Posterior vena cava (tissue), 2 donors: ENCODE measurements around the gene NTRK2. TPM values are rescaled to one million over a fixed set of nuclear protein-coding genes. Genes with fewer than 3 reads are reported as not detected.

ENCODE experiments used
- DNase-seq: peaks from one replicate; pipeline ENCODE4 v3.0.0-alpha.2; 2020; ENCODE audit warnings: low spot score
- intact Hi-C, 2 donors: fragments of 100-400 bp; cut with DNase I; formaldehyde crosslinking; loops; one replicate each; pipeline versions ENCODE4 v1.14.1 to v1.14.2; 2022 to 2023
- total RNA-seq, 2 donors: library from RNA; stranded (reverse); fragmentation: NEBNext Ultra II Directional; extraction: Animal tissue kit (Norgen Biotek cat#: 25700); gene quantifications; one replicate each; pipeline ENCODE4 v1.2.1, GENCODE V29; 2021
- donor health status: DM: yes; HTN: yes; CAD: no.
- donor health status: DM: yes; HTN: yes; CAD: no.

The NTRK2 gene
- total RNA-seq, 2 donors from 2014 or later, result 19.2 to 43.8 TPM

GRCh38 chr9:84759804-84760203 lies 90.3 kb downstream of the NTRK2 start:
- intact Hi-C loops, result no loop called here
- DNase-seq, result no peak

GRCh38 chr9:84761137-84761808 lies 91.7 kb downstream of the NTRK2 start:
- intact Hi-C loops, result no loop called here
- no peak for DNase-seq

GRCh38 chr9:84772511-84772910 lies 103.0 kb downstream of the NTRK2 start:
- no peak for DNase-seq
- intact Hi-C loops, result no loop called here

- intact Hi-C loops, result no loop called here
- no peak for DNase-seq
Measured at GRCh38 chr9:84773022-84773421, 103.5 kb downstream of the NTRK2 start.

GRCh38 chr9:84775056-84775643 lies 105.6 kb downstream of the NTRK2 start:
- no peak for DNase-seq

GRCh38 chr9:84778570-84778969 lies 109.0 kb downstream of the NTRK2 start:
- DNase-seq, result no peak
- intact Hi-C loops, result no loop called here

More at GRCh38 chr9:84775056-84775643, 105.6 kb downstream of the NTRK2 start:
- intact Hi-C loops, result no loop called here

- intact Hi-C loops, result no loop called here
- DNase-seq, result no peak
Measured at GRCh38 chr9:84779883-84780282, 110.4 kb downstream of the NTRK2 start.

- intact Hi-C loops, result no loop called here
- DNase-seq, result no peak
Measured at GRCh38 chr9:84780385-84780784, 110.9 kb downstream of the NTRK2 start.

GRCh38 chr9:84781458-84781857 lies 111.9 kb downstream of the NTRK2 start:
- intact Hi-C loops, result no loop called here
- DNase-seq, result no peak

GRCh38 chr9:84781931-84782866 lies 112.7 kb downstream of the NTRK2 start:
- intact Hi-C loops, result no loop called here
- DNase-seq, result no peak

GRCh38 chr9:84785792-84786547 lies 116.4 kb downstream of the NTRK2 start:
- intact Hi-C loops, result no loop called here
- DNase-seq, result no peak

GRCh38 chr9:84788803-84789462 lies 119.4 kb downstream of the NTRK2 start:
- intact Hi-C loops, result no loop called here
- DNase-seq, result no peak

GRCh38 chr9:84789463-84789830 lies 119.9 kb downstream of the NTRK2 start:
- intact Hi-C loops, result no loop called here
- no peak for DNase-seq

GRCh38 chr9:84791643-84792042 lies 122.1 kb downstream of the NTRK2 start:
- no peak for DNase-seq
- intact Hi-C loops, result no loop called here

GRCh38 chr9:84793251-84793650 lies 123.7 kb downstream of the NTRK2 start:
- no peak for DNase-seq
- intact Hi-C loops, result no loop called here

- DNase-seq, result no peak
- intact Hi-C loops, result no loop called here
Measured at GRCh38 chr9:84794981-84795637, 125.6 kb downstream of the NTRK2 start.

- intact Hi-C loops, result no loop called here
- DNase-seq, result no peak
Measured at GRCh38 chr9:84796404-84796803, 126.9 kb downstream of the NTRK2 start.

- DNase-seq, result no peak
- intact Hi-C loops, result no loop called here
Measured at GRCh38 chr9:84799251-84799650, 129.7 kb downstream of the NTRK2 start.
